ENCODE data around the gene NAXD. TPM values are rescaled to one million over a fixed set of nuclear protein-coding genes. Genes with fewer than 3 reads are reported as not detected.

Gene NAXD
- polyA plus RNA-seq, 1 donor from 2014 or later = 58.1 TPM

- Histone ChIP-seq H3K36me3 (ENCODE audit: insufficient read depth, low read length) (peaks cover 5% of the 10 kb centered on the region), H3K9me2 (ENCODE audit: insufficient read depth, low read length) (no peaks in the 10 kb centered on the region), H3K4me3 (ENCODE audit: low read length) (no peak overlapping the region)
Observed at GRCh38 chr13:110677731-110678545, 62.6 kb downstream of the NAXD start.

GRCh38 chr13:110680852-110681251 is 65.5 kb downstream of the NAXD start:
- TF ChIP-seq EP300 (conservative IDR thresholded peaks at IDR 0.05; ENCODE audit: poor library complexity, severe bottlenecking) (no peak), EZH2 (IDR thresholded peaks at IDR 0.05; ENCODE audit: borderline replicate concordance, insufficient read depth, low read length, poor library complexity, severe bottlenecking) (no peak), MXI1 (conservative IDR thresholded peaks at IDR 0.05; ENCODE audit: poor library complexity, severe bottlenecking) (no peak), TAF1 (IDR thresholded peaks at IDR 0.05; ENCODE audit: low read depth) (no peak), POLR2AphosphoS5 (IDR thresholded peaks at IDR 0.05) (no peak), SMC3 (conservative IDR thresholded peaks at IDR 0.05; ENCODE audit: poor library complexity) (no peak), RAD21 (conservative IDR thresholded peaks at IDR 0.05) (no peak)
- TF ChIP-seq, protein P1, sequence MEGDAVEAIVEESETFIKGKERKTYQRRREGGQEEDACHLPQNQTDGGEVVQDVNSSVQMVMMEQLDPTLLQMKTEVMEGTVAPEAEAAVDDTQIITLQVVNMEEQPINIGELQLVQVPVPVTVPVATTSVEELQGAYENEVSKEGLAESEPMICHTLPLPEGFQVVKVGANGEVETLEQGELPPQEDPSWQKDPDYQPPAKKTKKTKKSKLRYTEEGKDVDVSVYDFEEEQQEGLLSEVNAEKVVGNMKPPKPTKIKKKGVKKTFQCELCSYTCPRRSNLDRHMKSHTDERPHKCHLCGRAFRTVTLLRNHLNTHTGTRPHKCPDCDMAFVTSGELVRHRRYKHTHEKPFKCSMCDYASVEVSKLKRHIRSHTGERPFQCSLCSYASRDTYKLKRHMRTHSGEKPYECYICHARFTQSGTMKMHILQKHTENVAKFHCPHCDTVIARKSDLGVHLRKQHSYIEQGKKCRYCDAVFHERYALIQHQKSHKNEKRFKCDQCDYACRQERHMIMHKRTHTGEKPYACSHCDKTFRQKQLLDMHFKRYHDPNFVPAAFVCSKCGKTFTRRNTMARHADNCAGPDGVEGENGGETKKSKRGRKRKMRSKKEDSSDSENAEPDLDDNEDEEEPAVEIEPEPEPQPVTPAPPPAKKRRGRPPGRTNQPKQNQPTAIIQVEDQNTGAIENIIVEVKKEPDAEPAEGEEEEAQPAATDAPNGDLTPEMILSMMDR (IDR thresholded peaks at IDR 0.05; ENCODE audit: poor library complexity, severe bottlenecking) = no peak
- TF ChIP-seq, protein P2, sequence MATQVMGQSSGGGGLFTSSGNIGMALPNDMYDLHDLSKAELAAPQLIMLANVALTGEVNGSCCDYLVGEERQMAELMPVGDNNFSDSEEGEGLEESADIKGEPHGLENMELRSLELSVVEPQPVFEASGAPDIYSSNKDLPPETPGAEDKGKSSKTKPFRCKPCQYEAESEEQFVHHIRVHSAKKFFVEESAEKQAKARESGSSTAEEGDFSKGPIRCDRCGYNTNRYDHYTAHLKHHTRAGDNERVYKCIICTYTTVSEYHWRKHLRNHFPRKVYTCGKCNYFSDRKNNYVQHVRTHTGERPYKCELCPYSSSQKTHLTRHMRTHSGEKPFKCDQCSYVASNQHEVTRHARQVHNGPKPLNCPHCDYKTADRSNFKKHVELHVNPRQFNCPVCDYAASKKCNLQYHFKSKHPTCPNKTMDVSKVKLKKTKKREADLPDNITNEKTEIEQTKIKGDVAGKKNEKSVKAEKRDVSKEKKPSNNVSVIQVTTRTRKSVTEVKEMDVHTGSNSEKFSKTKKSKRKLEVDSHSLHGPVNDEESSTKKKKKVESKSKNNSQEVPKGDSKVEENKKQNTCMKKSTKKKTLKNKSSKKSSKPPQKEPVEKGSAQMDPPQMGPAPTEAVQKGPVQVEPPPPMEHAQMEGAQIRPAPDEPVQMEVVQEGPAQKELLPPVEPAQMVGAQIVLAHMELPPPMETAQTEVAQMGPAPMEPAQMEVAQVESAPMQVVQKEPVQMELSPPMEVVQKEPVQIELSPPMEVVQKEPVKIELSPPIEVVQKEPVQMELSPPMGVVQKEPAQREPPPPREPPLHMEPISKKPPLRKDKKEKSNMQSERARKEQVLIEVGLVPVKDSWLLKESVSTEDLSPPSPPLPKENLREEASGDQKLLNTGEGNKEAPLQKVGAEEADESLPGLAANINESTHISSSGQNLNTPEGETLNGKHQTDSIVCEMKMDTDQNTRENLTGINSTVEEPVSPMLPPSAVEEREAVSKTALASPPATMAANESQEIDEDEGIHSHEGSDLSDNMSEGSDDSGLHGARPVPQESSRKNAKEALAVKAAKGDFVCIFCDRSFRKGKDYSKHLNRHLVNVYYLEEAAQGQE (IDR thresholded peaks at IDR 0.05; ENCODE audit: borderline replicate concordance) = no peak
- Histone ChIP-seq H4K20me1 (ENCODE audit: insufficient read depth) (no peaks in the 10 kb centered on the region), H3K9me2 (ENCODE audit: insufficient read depth, low read length) (no peaks in the 10 kb centered on the region), H3K79me2 (replicated peaks; ENCODE audit: insufficient read depth, low read length) (no peaks in the 10 kb centered on the region), H3K4me2 (ENCODE audit: low read length) (no peak overlapping the region), H3K9me3 (ENCODE audit: low read length) (no peaks in the 10 kb centered on the region), H3K4me3 (ENCODE audit: low read length) (no peak overlapping the region), H3K27me3 (ENCODE audit: insufficient read depth, low read depth, low read length) (no peaks in the 10 kb centered on the region), H3K9ac (ENCODE audit: low read length) (no peak overlapping the region), H3K36me3 (ENCODE audit: insufficient read depth, low read length) (peaks cover 5% of the 10 kb centered on the region), H3K27ac (ENCODE audit: low read length) (no peak overlapping the region), H2AFZ (ENCODE audit: low read depth, low read length) (no peak overlapping the region), H3F3A (ENCODE audit: insufficient read depth, low read length, poor library complexity, severe bottlenecking) (no peaks in the 10 kb centered on the region)

More at GRCh38 chr13:110677731-110678545, 62.6 kb downstream of the NAXD start:
- Histone ChIP-seq H3F3A (ENCODE audit: insufficient read depth, low read length, poor library complexity, severe bottlenecking) (no peaks in the 10 kb centered on the region), H3K9me3 (ENCODE audit: low read length) (no peaks in the 10 kb centered on the region), H3K27ac (ENCODE audit: low read length) (no peak overlapping the region), H3K4me2 (ENCODE audit: low read length) (no peak overlapping the region), H3K9ac (ENCODE audit: low read length) (no peak overlapping the region), H3K27me3 (ENCODE audit: insufficient read depth, low read depth, low read length) (no peaks in the 10 kb centered on the region), H2AFZ (ENCODE audit: low read depth, low read length) (no peak overlapping the region), H4K20me1 (ENCODE audit: insufficient read depth) (no peaks in the 10 kb centered on the region), H3K79me2 (replicated peaks; ENCODE audit: insufficient read depth, low read length) (no peaks in the 10 kb centered on the region)
- no peak for TF ChIP-seq EP300 (conservative IDR thresholded peaks at IDR 0.05; ENCODE audit: poor library complexity, severe bottlenecking)
- TF ChIP-seq, protein P1 (IDR thresholded peaks at IDR 0.05; ENCODE audit: poor library complexity, severe bottlenecking) = no peak
- no peak for TF ChIP-seq RAD21 (conservative IDR thresholded peaks at IDR 0.05)
- TF ChIP-seq EZH2 (IDR thresholded peaks at IDR 0.05; ENCODE audit: borderline replicate concordance, insufficient read depth, low read length, poor library complexity, severe bottlenecking) = no peak
- TF ChIP-seq POLR2AphosphoS5 (IDR thresholded peaks at IDR 0.05) = no peak
- TF ChIP-seq SMC3 (conservative IDR thresholded peaks at IDR 0.05; ENCODE audit: poor library complexity) = no peak
- TF ChIP-seq TAF1 (IDR thresholded peaks at IDR 0.05; ENCODE audit: low read depth) = no peak
- no peak for TF ChIP-seq MXI1 (conservative IDR thresholded peaks at IDR 0.05; ENCODE audit: poor library complexity, severe bottlenecking)
- TF ChIP-seq, protein P2 (IDR thresholded peaks at IDR 0.05; ENCODE audit: borderline replicate concordance) = no peak

Data from neural cell (in vitro differentiated cells).